HG03565 (cell line): ENCODE results near the gene IGFBPL1.
"Not testable (repeated sequence)": the region's sequence is repeated elsewhere in the genome, so short reads cannot be mapped to it uniquely, and the experiment has no call there.

Experiments used
- ATAC-seq: cut with Tn5 transposase; IDR thresholded peaks from one replicate; pipeline ENCODE4 v1.9.1; 2021; ENCODE audit warnings: mild to moderate bottlenecking, moderate library complexity; ENCODE audit not compliant: unreplicated experiment

Gene IGFBPL1, protein sequence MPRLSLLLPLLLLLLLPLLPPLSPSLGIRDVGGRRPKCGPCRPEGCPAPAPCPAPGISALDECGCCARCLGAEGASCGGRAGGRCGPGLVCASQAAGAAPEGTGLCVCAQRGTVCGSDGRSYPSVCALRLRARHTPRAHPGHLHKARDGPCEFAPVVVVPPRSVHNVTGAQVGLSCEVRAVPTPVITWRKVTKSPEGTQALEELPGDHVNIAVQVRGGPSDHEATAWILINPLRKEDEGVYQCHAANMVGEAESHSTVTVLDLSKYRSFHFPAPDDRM

DNA sequence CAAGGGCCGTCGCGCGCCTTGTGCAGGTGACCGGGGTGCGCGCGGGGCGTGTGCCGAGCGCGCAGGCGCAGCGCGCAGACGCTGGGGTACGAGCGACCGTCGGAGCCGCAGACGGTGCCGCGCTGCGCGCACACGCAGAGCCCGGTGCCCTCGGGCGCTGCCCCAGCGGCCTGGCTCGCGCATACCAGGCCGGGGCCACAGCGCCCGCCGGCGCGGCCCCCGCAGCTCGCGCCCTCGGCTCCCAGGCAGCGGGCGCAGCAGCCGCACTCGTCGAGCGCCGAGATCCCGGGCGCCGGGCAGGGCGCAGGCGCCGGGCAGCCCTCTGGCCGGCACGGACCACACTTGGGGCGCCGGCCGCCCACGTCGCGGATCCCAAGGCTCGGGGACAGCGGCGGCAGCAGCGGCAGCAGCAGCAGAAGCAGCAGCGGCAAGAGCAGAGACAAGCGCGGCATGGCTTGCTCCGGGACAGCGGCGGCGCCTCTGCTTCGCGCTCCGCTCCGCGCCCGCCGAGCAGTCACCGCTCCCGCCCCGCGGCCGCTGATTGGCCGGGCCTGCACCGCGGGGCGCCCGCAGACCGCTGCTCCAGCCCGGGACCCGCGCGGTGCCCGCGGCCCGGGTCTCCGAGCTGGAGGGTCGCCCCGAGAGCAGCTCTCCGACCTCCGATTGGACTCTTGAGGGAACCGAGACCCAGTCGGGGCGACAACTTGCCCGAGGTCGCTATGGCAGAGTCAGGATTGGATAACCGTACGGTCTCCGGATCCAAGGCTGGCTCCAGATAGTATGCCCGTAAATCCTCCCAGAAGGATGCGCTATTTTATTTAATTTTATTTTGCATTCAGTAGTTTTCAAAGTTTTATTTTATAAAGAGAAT, at the start of gene IGFBPL1:
Gene IGFBPL1, minus strand, starts transcription at position 482 of the 871 bp plus-strand sequence. Its CDS starts 30 bp downstream, at position 452.
- no peak for ATAC-seq

DNA sequence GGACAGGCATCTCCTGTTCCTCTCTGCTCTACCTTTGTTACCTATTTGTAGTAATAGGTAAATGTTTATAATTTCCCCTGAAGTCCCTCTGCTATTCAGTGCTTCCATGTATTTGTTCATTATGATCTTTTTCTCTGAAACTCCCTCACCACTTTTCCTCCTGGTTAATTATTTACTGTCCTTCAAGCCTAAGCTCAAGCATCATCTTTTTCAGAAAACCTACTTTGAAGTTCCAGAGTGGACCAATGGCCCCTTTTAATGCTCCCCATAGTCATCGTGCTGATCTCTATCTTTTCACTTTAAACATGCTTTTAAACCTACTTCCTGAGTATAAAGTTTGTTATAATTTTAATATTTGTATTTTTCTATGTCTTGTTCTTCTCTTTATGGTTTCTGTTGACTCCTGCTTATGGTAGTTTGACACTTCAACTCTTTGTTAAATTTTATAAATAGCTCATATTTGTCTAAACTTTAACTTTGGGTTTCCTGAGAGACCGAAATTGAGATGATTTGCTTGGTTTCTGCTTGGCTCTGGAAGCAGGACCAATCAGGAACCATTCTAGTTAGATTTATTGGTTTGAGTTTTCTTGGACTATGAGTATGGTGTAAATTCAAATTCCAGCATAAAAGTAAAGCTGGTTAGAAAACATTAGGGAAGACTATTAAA, 48.5 kb upstream of the IGFBPL1 start:
- not testable (repeated sequence) for ATAC-seq

DNA sequence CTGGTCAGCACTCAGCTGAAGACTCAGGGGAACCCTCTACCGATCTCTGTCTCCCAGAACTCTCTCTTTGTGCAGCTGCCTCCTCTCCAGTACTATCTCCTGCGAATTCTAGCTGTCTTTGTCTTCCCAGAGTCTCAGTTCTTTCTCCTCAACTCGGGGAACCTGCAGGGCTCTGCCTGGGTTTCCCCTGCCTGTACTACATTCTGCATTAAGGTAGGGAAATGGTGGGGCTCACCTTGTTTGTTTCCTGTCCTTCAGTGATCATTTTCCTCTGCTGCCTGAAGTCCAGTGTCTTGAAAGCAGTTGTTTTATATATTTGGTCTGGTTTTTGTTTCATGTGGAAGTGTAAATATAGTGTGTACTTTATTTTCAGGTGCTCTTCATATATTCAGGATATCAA, 43.1 kb upstream of the IGFBPL1 start:
- no peak for ATAC-seq

DNA sequence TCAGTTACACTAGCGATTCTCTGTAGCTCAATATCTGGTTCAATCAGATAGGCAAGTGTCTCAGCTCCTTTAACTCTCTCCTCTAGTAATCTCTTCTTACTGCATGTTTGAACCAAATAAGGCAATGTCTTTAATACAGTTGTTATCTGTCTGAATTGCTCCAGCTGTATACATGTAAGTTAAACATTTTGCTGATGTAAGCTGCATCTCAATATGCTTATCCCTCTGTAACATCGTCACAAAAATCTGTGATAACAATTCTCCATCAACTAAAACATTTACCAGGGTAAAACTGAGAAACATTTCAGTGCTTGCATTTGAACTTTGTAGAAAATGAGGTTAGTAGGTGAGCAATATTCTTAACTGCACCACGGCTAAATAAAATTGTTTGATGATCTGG, 29.6 kb upstream of the IGFBPL1 start:
- ATAC-seq = no peak

DNA sequence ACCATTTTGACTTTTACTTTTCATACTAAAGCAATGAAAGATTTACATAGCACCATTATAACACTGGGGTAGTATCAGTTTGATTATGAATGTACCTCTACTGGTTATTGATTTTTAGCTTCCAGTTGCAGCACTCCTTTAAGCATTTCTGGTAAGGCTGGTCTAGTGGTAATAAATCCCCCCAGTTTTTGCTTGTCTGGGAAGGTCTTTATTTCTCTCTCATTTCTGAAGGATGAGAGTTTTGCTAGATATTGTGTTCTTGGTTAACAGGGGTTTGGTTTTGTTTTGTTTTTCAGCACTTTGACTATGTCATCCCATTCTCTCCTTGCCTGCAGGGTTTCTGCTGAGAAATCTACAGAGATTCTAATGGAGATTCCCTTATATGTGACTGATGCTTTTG, 26.9 kb upstream of the IGFBPL1 start:
- no peak for ATAC-seq

DNA sequence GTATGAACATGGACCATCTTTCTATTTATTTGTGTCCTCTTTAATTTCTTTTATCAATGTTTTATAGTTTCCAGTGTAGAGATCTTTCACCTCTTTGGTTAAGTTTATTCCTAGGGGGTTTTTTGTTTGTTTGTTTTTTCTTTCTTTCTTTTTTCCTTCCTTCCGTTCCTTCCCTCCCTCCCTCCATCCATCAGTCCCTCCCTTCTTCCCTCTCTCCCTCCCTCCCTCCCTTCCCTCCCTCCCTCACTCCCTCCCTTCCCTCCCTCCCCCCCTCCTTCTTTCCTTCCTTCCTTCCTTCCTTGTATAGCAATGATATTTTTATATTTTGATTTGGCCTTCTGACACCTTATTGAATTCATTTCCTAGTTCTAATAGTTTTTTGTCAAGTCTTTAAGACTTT, 23.4 kb upstream of the IGFBPL1 start:
- no peak for ATAC-seq

DNA sequence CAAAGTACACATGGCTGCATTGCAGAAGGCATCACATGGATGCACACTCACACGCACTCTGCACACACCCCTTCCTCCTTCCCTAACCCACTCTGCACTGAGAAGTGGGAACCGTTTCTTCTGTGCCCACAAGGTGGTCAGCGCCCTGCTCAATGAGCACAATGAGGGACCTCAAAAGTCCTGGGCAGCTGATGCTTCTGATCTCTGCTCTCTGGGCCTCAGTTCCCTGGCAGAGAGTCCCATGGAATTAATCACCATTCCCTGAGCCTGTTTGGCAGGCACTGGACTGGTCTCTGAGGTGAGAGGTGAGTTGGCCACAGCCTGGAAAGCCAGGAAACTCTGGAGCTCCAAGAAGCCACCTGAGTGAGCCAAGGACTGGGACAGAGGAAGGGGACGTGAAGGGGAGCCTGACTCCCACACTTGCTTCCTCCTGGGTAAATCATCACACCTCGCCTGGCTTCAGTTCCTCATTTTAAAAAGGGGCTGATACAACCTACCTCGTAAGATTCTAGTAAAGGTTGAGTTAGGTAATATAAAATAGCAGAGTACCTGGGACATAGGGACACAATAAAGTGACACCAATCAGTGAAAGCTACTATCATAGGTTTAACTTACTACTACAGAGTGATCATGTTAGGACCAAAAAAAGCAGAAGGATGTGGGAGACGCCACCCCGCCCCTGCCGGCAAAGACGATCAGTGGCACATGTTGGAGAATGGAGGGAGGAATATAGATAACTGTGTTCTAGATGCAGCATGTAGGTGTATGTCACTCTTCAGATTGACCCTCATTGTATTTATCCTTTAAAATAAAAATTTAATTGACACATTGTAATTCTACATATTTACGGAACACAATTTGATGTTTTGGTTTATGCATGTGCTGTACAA, 21.1 kb upstream of the IGFBPL1 start:
- ATAC-seq = peak; percentile 72

DNA sequence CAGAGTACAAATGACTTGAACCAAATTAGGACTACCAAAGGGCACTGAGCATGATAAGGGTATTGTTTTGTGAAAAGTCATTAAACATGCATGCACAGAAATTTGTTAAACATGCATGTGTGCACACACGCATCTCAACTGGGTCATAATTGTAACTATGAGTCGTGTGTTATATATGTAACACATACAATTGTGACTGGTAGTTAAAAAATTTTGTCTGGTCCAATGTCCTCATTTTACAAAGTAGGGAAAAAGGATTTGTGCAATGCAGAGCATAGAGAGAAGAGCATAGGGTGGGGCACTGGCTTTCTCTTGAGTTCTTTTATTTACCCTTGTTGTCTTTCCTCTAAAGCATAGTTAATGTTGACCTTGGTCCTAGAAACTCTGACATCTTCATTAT, 19.3 kb upstream of the IGFBPL1 start:
- ATAC-seq = no peak

DNA sequence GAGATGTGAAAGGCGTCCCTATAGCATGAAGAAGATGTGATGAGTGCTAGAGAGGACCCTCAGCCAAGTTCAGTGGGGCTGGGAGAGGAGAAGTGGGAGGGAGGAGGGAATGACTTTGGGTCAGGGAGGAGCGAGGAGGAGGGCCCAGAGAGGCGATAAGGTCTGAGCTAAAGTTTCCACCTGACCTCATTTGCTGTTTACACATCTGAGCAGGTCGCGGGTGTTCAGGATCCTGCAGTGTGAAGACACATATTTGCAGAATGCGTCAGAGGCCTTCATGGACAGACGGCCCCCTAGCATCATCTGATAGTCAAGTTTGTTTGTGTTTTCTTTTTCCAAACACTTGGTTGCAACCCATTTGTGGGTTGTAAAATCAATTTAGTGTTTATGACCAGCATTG, 18.9 kb upstream of the IGFBPL1 start:
- no peak for ATAC-seq

DNA sequence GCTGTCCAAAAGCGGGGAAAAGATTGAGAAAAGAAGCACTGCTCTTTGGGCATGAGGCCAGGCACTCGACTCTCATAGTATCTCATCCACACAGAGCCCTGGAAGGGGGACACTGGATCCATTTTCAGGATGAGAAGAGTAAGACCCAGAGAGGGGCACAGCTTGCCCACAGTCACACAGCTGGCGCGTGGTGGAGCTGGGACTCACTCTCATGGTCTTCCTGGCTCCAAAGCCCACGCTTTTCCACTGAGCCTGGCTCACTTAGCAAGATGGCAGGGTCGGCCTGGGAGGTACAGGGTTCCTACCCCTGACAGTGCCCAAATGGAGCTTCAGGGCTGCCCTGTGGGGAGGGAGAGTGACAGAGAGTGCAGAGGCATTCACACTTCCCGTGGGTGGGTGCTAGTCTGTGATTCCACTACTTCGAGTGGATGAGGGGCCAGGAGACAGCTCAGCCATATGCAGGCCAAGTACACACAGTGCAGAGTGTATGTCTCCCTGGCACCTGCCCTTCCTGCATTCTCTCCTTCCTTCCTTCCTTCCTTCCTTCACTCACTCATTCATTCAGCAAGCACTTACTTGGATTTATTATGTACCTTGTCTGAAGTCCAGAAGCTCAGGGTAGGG, 18.3 kb upstream of the IGFBPL1 start:
- no peak for ATAC-seq

DNA sequence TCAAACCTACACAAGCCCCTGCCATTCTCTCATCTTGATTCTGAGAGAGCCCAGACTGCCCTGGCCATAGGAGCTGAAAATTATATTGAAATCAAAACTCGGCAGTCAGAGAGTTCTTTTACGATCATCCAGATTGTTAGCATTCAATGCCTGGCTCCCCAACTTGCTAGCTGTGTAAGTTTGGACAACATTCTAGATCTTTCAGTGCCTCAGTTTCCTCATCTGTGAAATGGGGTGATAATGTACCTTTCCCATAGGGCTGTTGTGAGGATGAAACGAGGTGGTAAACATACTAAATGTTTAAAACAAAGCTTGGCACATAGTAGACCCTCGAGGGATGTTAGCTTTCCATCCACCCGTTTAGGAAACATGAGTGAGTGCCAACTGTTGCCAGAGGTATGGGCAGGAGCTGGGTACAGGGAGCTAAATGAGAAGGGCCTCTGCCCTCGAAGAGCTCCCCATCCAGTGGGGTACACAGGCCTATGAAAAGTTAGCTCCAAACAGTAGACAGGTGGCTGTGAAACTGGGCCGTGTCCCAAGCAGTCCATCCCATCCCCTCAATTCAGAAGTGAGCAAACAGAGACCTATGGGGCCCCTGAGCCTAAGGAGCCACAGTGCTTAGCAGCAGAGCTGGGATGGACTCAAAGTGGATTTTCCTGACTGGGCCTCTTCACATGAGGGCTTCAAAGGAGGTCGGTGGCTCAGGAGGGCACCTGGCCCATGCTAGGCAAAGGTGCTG, 17.3 kb upstream of the IGFBPL1 start:
- ATAC-seq = no peak

DNA sequence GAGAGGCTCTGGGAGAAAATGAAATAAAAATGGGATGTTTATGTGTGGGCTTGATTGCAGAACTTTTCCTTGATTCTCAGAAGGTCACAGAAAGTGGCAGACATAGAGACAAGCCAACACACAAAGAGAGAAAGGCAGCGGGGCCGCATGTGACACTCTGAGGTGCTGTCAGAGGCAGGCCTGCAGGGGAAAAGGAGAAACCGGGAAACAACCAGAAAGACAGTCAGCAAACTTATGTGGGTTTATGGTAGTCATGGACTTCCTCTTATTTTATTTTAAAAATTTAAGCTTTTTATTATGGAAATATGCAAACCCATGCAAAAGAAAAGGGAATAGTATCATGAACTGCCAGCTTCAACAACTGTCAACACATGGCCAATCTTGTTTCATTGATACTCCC, 16.3 kb upstream of the IGFBPL1 start:
- ATAC-seq = no peak

DNA sequence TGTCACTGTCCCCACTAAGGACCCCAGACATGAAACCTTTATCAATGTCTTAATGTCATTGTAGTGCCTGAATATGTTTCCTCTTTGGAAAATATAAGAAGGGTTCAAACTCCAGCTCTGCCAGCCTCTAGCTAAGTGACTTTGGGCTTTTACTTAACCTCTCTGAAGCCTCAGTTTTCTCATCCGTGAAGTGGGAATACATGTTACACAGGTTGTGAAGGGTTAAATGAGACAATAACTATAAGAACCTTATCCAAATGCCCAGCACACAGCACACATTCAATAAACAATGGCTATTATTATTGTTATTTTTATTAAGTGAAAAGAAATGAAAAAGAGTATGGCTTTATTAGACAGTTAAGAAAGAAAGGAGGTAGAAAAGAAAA, 15.7 kb upstream of the IGFBPL1 start:
- no peak for ATAC-seq

DNA sequence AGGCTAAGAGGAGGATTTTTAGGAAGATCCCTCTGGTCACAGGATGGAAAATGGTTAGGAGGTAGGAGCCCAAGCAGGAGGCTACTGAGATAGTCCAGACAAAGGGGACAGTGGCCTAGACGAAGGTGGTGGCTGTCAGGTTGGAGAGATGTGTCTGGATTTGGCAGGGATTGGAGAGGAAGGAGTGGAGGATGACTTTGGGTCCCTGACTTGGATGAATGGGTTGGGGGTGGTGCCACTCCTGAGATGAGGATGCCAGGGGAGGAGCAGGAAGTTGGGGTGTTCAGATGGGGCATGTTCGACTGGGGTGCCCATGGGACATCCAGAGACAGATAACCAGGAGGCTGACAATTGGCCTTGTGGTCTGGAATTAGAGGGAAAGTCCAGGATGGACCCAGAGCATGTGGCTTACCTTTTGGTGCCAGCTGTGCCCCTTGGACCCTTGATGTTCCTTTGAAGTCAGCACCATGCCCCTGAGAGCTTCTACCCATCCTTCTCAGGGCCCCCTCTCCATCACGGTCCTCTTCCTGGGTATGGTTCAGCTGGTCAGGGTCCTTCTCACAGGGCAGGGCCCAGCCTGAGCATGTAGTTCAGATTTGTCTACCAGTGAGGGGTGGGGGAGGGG, 15.1 kb upstream of the IGFBPL1 start:
- no peak for ATAC-seq

DNA sequence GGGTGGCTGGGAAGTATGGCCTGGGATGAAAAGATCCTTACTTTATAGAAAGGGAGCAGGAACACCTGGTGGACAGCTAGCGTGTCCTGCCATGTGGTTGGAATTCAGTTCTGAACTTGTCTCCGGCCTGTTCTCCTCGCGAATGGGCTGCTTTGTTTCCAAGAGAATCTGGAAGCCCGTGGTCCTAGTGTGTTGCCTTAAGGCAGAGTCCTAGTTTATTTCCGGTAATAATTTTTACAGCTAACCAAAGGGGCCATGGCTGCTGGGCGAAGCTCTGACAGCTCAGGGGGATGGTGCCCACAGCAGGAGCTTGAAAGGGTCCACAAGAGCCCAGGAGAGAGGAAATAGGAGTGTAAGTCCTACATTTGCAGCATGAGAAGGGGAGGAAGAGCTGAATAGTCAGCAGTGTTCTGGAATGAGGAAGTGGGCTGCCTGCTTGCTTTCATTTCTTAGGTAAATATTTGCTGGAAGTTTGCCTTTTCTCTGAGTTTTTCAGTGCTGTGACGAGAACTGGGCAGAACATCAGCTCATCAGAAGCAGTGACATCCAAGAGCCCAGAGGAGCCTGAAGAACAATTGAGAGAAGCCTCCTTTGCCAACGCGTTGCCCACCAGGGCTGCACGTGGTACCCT, 13.1 kb upstream of the IGFBPL1 start:
- ATAC-seq = no peak

DNA sequence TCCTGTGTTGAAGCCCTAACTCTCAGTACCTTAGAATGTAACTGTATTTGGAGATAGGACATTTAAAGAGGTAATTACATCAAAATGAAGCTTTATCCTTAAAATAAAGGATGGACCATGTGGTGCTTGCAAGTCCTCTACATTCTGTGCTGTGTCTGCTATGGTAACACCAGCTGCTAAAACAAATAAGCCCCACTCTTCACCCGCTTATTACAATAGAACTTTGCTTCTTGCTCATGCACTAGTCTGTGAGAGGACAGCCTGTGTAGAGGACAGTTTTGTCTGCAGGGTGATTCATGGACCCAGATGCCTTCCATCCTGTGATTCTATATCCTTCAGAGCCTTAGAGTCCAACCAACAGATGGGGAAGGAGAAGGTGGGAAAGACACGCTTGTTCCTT, 12.5 kb upstream of the IGFBPL1 start:
- ATAC-seq = no peak

DNA sequence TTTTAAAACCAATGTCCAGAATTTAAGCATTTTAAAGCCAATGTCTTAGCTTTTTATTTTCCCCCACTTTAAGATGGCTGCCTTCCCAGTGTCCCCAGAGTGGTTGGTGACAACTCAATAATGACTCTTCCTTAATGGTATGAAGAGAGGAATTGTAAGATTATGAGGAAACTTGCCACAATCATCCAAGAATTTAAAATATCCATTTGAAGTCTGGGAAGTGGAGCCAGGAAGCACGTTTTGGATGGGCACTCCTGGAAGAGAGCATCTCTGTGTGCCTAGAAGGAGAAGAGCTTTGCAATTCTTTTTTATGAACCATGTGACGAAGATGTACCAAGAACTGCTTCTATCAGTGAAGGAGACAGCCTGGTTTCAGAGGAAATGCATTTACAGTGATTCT, 11.3 kb upstream of the IGFBPL1 start:
- no peak for ATAC-seq

DNA sequence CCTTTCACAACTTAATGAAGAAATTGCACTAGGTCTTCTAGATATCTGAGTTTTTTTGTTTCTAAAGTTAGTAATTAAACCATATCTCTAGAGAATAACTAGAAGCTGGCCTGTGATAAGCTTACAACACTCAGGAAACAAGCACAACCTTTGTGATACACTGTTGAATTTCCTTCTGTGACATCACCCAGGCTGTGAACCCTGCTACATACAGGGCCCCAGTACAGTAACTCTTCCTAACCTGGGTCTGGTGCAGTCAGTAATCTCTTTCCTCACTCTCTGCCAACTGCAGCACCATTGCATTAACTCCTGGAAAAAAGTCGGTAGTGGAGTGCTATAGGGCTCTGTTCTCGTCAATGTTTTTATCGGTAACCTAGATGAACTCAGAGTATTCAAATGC, 10.6 kb upstream of the IGFBPL1 start:
- ATAC-seq = no peak

DNA sequence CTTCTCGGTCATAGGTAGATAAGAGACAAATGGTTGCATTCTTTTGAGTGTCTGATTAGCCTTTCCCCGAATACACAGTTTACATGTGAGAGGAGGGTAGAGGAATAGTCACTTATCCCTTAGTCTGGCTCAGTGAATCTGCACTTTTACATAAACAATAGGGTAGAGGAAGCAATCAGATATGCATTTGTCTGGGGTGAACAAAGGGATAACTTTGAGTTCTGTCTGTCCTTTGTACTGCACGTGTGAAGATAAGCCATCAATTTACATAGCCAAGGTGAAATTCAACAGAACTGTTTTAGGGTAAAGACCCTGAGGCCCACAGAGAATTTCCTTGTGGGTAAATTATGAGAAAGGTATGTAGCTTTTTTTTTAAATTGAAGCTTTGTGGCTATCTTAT, 10.1 kb upstream of the IGFBPL1 start:
- ATAC-seq = no peak
